H1 (cell line): Measurements from ENCODE around the gene PDZD2. TPM values are rescaled to one million over a fixed set of nuclear protein-coding genes. Genes with fewer than 3 reads are reported as not detected.

Experiments
- CBX5 ChIP-seq: fragments of 300-800, 300-1000 bp; sonication (generic); IDR thresholded peaks from 2 replicates; pipeline ENCODE4 v1.7.1; 2016; ENCODE audit warnings: antibody characterized with exemption, low read length, low read depth
- CHD7 ChIP-seq: fragments of 300-600 bp; sonication (generic); IDR thresholded peaks from 2 replicates; pipeline ENCODE4 v1.7.1; 2012; ENCODE audit warnings: low read length, moderate library complexity, mild to moderate bottlenecking, inconsistent platforms; ENCODE audit not compliant: insufficient replicate concordance
- GTF2F1 ChIP-seq: IDR thresholded peaks from 2 replicates; pipeline ENCODE4 v1.6.1; 2012; ENCODE audit warnings: low read depth, low read length, improper control_type of control experiment, borderline replicate concordance
- SIRT6 ChIP-seq: IDR thresholded peaks from one replicate; pipeline ENCODE4 v1.7.1; 2012; ENCODE audit warnings: low read length, inconsistent platforms
- TAF1 ChIP-seq: IDR thresholded peaks from 2 replicates; pipeline ENCODE4 v1.6.1; 2011; ENCODE audit warnings: mild to moderate bottlenecking, low read depth, low read length
- TCF12 ChIP-seq: IDR thresholded peaks from 2 replicates; pipeline ENCODE4 v1.6.1; 2011; ENCODE audit warnings: low read depth, mild to moderate bottlenecking, low read length
- YY1 ChIP-seq: IDR thresholded peaks from 2 replicates; pipeline ENCODE4 v1.6.1; 2011; ENCODE audit warnings: low read depth, mild to moderate bottlenecking, low read length
- polyA plus RNA-seq, 7 experiments: library from polyadenylated mRNA; depleted of rRNA in 3 of 7; stranded (reverse) in 5 of 7; unstranded in 2 of 7; fragments of >200 nt in 5 of 7; fragments of 200-250 nt in 2 of 7; gene quantifications; 1 replicate in 5 of 7; 2 replicates in 1 of 7; 4 replicates in 1 of 7; pipeline versions ENCODE4 v1.2.1 to v1.2.3, GENCODE V29; 2011 to 2013; ENCODE audit warnings: missing spikeins in 2 of 7, mixed read lengths in 2 of 7
- total RNA-seq: library from RNA; stranded (reverse); fragmentation: NEBNext Ultra II Directional; extraction: Animal tissue kit (Norgen Biotek cat#: 25700); gene quantifications from 2 replicates; pipeline ENCODE4 v1.2.1, GENCODE V29; 2021

Gene PDZD2
- total and polyA plus RNA-seq, 2 of the 8 experiments (the other 6 are each of a cell fraction or from before 2014, with no cell fraction given) = 1.2 to 6.8 TPM

GRCh38 chr5:31637851-31638250 lies 1.1 kb upstream of the PDZD2 start (continued):
- TF ChIP-seq CHD7 (no peak), TCF12 (no peak), GTF2F1 (no peak), TAF1 (no peak), YY1 (no peak), SIRT6 (no peak), CBX5 (no peak)
